Vein endothelial cell (primary cell): Measurements from ENCODE around the gene SPATA32. TPM values are rescaled to one million over a fixed set of nuclear protein-coding genes. Genes with fewer than 3 reads are reported as not detected.

Experiments used
- total RNA-seq: library from RNA; depleted of rRNA; stranded (reverse); fragments of >200 nt; gene quantifications from 2 replicates; pipeline ENCODE4 v1.2.3, GENCODE V29; 2012

Gene SPATA32, protein sequence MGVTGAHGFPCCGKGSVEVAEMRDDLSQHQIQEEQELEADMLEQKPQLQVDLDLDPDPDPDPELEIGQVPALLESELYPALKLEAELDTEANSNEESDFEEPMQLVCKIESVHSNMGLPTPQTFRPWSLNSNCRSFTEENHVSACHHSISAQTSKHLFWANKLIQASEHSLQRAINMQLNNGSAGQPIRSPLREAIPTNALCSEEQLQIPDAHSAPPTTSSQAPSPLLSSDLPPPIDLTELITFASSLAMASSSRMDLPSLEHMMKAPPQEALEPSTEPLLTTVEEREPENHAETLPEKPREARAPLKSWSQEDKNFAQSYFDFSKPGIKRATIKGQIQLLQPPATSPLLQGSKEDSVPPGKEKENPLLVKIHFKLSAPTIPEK
- total RNA-seq: not detected in 2 replicates

DNA sequence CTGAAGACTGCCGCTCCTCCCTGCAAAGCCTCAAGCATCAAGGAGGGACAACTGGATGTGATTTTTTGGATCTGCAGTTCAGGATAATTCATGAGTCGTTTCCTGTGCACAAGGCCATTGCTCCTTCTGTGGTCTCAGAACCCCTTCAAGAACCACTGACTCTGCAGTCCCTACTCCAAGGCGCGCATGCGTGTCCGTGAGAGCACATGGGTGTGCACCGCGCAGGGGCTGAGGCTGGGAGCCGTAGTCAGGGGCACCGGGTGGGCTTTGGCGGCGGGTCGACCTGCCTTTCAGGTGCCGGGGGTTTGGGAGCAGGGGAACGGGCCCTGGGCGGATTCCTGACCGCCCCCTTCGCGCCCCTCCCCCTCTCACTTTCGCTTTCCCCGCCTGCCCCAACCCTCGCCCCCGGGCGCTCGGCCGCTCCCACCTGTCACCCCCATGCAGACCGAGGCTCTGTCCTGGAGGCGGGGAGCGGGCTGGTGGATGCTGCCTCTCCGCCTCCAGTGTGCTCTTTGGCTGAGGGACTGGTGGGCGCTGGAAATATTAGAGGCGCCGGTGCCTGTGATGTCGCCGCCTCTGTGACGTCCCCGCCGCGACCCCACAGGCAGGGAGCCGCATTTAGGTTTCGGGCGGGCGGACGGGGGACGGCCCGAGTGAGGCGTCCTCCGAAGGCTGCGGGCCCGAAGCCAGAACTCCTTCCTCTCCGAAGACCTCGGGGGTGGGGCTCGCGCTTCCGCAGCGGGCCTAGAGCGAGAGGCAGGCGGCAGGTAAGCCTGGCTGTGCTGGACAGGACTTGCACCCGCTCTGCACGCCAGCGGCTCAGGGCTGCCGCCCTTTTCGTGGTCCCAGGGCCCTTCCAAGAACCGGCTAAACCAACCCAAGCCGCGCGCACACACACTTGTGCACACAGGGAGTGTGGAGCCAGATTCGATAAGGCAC lies at the start of gene SPATA32:
SPATA32 (minus strand) TSS at position 518 of the 939 bp plus-strand sequence; CDS start at position 440, 78 bp downstream.

DNA sequence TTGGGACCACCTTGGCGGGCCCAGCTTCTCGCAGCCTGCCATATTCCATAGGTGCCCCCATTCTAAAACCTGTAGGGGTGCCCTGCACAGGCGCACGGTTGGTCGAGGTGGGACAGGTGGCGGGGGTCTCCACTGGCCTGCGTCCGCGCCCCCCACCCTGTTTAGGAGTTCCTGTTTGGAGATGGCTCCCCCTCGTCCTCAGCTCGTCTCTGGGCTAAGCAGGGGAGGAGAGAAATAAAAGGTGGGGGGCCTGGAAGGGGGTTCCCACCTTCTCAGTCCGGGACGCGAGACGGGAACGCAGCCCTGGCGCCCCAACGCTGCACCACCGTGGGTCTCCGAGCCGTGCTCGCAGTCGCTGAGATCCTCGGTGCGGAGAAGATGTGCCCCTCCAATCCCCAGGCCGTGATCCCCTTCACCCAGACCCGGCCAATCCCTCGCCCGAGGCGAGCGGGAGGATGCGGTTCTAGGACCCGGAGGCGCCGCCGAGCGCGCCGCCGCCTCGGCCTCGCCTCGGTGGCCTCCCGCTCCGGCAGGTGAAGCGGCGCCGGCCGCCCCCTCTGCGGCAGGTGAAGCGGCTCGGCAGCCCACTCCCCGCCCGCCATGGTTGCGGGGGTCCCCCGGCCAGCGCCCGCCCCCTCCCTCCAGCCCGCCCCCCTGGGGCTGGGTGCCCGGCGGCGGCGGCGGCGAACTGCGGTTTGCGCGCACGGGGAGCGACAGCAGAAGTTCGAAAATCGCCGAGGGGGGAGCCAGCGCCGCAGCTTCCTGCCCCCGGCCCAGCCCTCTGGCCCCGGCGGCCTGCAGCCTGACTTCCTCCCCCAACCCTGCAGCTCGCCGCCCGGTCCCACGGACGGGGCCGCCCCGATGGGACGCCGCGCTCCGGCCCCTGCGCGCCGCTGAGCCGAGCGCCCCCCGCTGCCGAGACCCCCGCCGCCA lies 40.5 kb downstream of the SPATA32 start, which contains the start of gene FMNL1:
FMNL1 (plus strand) TSS at position 805 of the 933 bp plus-strand sequence. CDS start 240 bp downstream, outside the sequence.

Other genes with a start within 250 kb of the SPATA32 start
- 22.3 and 51.0 TPM in 2 replicates for gene DCAKD, start 210.5 kb downstream of the SPATA32 start, total RNA-seq
- gene NMT1, start 200.8 kb downstream of the SPATA32 start, total RNA-seq: 75.4 and 90.8 TPM in 2 replicates
- gene PLCD3, start 129.6 kb downstream of the SPATA32 start, total RNA-seq: 47.4 and 52.1 TPM in 2 replicates
- gene ACBD4, start 126.4 kb downstream of the SPATA32 start, total RNA-seq: 3.5 and 6.5 TPM in 2 replicates
- 8.1 and 8.2 TPM in 2 replicates for gene HEXIM1, start 113.6 kb downstream of the SPATA32 start, total RNA-seq
- gene HEXIM2, start 100.2 kb downstream of the SPATA32 start, total RNA-seq: 2.8 and 4.2 TPM in 2 replicates
- gene FMNL1, start 40.2 kb downstream of the SPATA32 start, total RNA-seq: 3.0 and 3.3 TPM in 2 replicates
- gene MAP3K14, start 54.9 kb upstream of the SPATA32 start, total RNA-seq: 2.3 and 3.2 TPM in 2 replicates
- 48.0 and 55.3 TPM in 2 replicates for gene ARHGAP27, start 170.8 kb upstream of the SPATA32 start, total RNA-seq
- 31.4 and 43.0 TPM in 2 replicates for gene PLEKHM1, start 228.6 kb upstream of the SPATA32 start, total RNA-seq